ENCODE data around the gene IL18.

GRCh38 chr11:112206071-112206470, 42.2 kb upstream of the IL18 start:
- TF ChIP-seq CTCF (IDR thresholded peaks at IDR 0.05) (no peak), EP300 (IDR thresholded peaks at IDR 0.05) (no peak), POLR2A (IDR thresholded peaks at IDR 0.05) (no peak)

All from suprapubic skin (tissue), 3 donors.